Natural killer cell treated with Interleukin-12 subunit alpha and Interleukin-12 subunit beta and Interleukin-15 and Interleukin-18, amount 100 ng/mL, for 72 hours (primary cell): Measurements from ENCODE around the gene NID1. TPM values are rescaled to one million over a fixed set of nuclear protein-coding genes. Genes with fewer than 3 reads are reported as not detected.

Experiments used
- ATAC-seq, 2 donors: fragments of 150-1000 bp; cut with Tn5 transposase in 1 of 2; sonication (Bioruptor Pico), chemical (Tn5 transposase) in 1 of 2; 2 replicates each; pipeline ENCODE4 v1.10.0; 2021
- DNase-seq: peaks from one replicate; pipeline ENCODE4 v3.0.0; 2022; ENCODE audit warnings: low spot score
- H3K27ac Mint-ChIP-seq, 2 donors: 1 replicate in 1 of 2; 2 replicates in 1 of 2; pipeline ENCODE4 v1.8.0; 2022; ENCODE audit warnings: mixed read lengths in 2 of 2, mild to moderate bottlenecking in 1 of 2, moderate library complexity in 1 of 2
- H3K27me3 Mint-ChIP-seq, 2 donors: 1 replicate in 1 of 2; 2 replicates in 1 of 2; pipeline ENCODE4 v1.8.0; 2022; ENCODE audit warnings: mixed read lengths in 2 of 2
- H3K36me3 Mint-ChIP-seq: one replicate; pipeline ENCODE4 v1.8.0; 2022; ENCODE audit warnings: mixed read lengths
- H3K4me1 Mint-ChIP-seq, 2 donors: 1 replicate in 1 of 2; 2 replicates in 1 of 2; pipeline ENCODE4 v1.8.0; 2022; ENCODE audit warnings: low read depth in 2 of 2, mixed read lengths in 2 of 2, mild to moderate bottlenecking in 1 of 2
- H3K4me3 Mint-ChIP-seq: one replicate; pipeline ENCODE4 v1.8.0; 2022; ENCODE audit warnings: mixed read lengths
- H3K9me3 Mint-ChIP-seq: 2 replicates; pipeline ENCODE4 v1.8.0; 2022; ENCODE audit warnings: mixed read lengths
- total RNA-seq, 2 donors: library from RNA; stranded (reverse); gene quantifications; one replicate each; pipeline ENCODE4 v1.2.3, GENCODE V29; 2022

The NID1 gene
- total RNA-seq, 2 donors from 2014 or later = not detected

GRCh38 chr1:236067854-236068454, 3.1 kb upstream of the NID1 start:
- Mint-ChIP-seq H3K36me3 (no peaks in the 10 kb centered on the region), H3K9me3 (no peaks in the 10 kb centered on the region), H3K27me3 (peaks cover 29 to 43% of the 10 kb centered on the region in 2 donors), H3K4me3 (no peak overlapping the region), H3K27ac (no peak overlapping the region), H3K4me1 (peaks cover 14% of the 10 kb centered on the region in 2 donors)
- DNase-seq (no peak), ATAC-seq (no peak)

- peaks cover 32 to 48% of the 10 kb centered on the region in 2 donors for H3K27me3 Mint-ChIP-seq
- no peaks in the 10 kb centered on the region for H3K9me3 Mint-ChIP-seq
- DNase-seq (peak; percentile 70), ATAC-seq (peak; percentile 69 to 78)
- no peaks in the 10 kb centered on the region for H3K36me3 Mint-ChIP-seq
- H3K4me3 Mint-ChIP-seq = peak overlapping the region; percentile 8
- no peak overlapping the region for H3K27ac Mint-ChIP-seq
- peaks cover 14% of the 10 kb centered on the region in 2 donors for H3K4me1 Mint-ChIP-seq
These were observed 2.0 kb upstream of the NID1 start for GRCh38 chr1:236066828-236067386.

- H3K4me3 Mint-ChIP-seq = peak overlapping the region; percentile 20
- H3K9me3 Mint-ChIP-seq = no peaks in the 10 kb centered on the region
- DNase-seq = no peak
- no peak overlapping the region for H3K27ac Mint-ChIP-seq
- peaks cover 14% of the 10 kb centered on the region in 2 donors for H3K4me1 Mint-ChIP-seq
- ATAC-seq = no peak
- H3K36me3 Mint-ChIP-seq = no peaks in the 10 kb centered on the region
- H3K27me3 Mint-ChIP-seq = peaks cover 30 to 51% of the 10 kb centered on the region in 2 donors
These were observed 1.2 kb upstream of the NID1 start for GRCh38 chr1:236066054-236066453.

- Mint-ChIP-seq H3K4me1 (peaks cover 14% of the 10 kb centered on the region in 2 donors), H3K36me3 (no peaks in the 10 kb centered on the region), H3K4me3 (peak overlapping the region; percentile 20), H3K27me3 (peaks cover 30 to 53% of the 10 kb centered on the region in 2 donors), H3K27ac (no peak overlapping the region), H3K9me3 (no peaks in the 10 kb centered on the region)
- no peak for ATAC-seq
- no peak for DNase-seq
These were observed 667 bp upstream of the NID1 start for GRCh38 chr1:236065509-236066005.

GRCh38 chr1:236063919-236064673, 794 bp downstream of the NID1 start:
- ATAC-seq (peak; percentile 15 to 37), DNase-seq (no peak)
- H3K36me3 Mint-ChIP-seq = no peaks in the 10 kb centered on the region
- no peaks in the 10 kb centered on the region for H3K9me3 Mint-ChIP-seq
- peak overlapping the region; percentile 20 for H3K4me3 Mint-ChIP-seq
- no peak overlapping the region for H3K27ac Mint-ChIP-seq
- H3K4me1 Mint-ChIP-seq = peaks cover 14% of the 10 kb centered on the region in 2 donors
- peaks cover 30 to 45% of the 10 kb centered on the region in 2 donors for H3K27me3 Mint-ChIP-seq

GRCh38 chr1:236063551-236063918, 1.4 kb downstream of the NID1 start:
- ATAC-seq = no peak
- Mint-ChIP-seq H3K9me3 (no peaks in the 10 kb centered on the region), H3K27me3 (peaks cover 34 to 45% of the 10 kb centered on the region in 2 donors), H3K36me3 (no peaks in the 10 kb centered on the region), H3K4me3 (peak overlapping the region; percentile 20), H3K27ac (no peak overlapping the region), H3K4me1 (peaks cover 14 to 15% of the 10 kb centered on the region in 2 donors)
- no peak for DNase-seq

GRCh38 chr1:236060286-236060685, 4.6 kb downstream of the NID1 start:
- no peaks in the 10 kb centered on the region for H3K9me3 Mint-ChIP-seq

GRCh38 chr1:236059011-236059410, 5.9 kb downstream of the NID1 start:
- DNase-seq (no peak), ATAC-seq (no peak)
- no peaks in the 10 kb centered on the region for H3K9me3 Mint-ChIP-seq
- peaks cover 19 to 23% of the 10 kb centered on the region in 2 donors for H3K27me3 Mint-ChIP-seq
- H3K4me3 Mint-ChIP-seq = no peak overlapping the region
- H3K27ac Mint-ChIP-seq = no peak overlapping the region
- H3K36me3 Mint-ChIP-seq = no peaks in the 10 kb centered on the region
- peaks cover 3 to 6% of the 10 kb centered on the region in 2 donors for H3K4me1 Mint-ChIP-seq

More at GRCh38 chr1:236060286-236060685, 4.6 kb downstream of the NID1 start:
- ATAC-seq (no peak), DNase-seq (no peak)
- H3K36me3 Mint-ChIP-seq = no peaks in the 10 kb centered on the region
- no peak overlapping the region for H3K27ac Mint-ChIP-seq
- peaks cover 19 to 23% of the 10 kb centered on the region in 2 donors for H3K27me3 Mint-ChIP-seq
- peaks cover 3 to 6% of the 10 kb centered on the region in 2 donors for H3K4me1 Mint-ChIP-seq
- H3K4me3 Mint-ChIP-seq = no peak overlapping the region

- Mint-ChIP-seq H3K27me3 (peaks cover 24% of the 10 kb centered on the region in 2 donors), H3K9me3 (no peaks in the 10 kb centered on the region), H3K27ac (no peak overlapping the region), H3K4me1 (peaks cover 3 to 6% of the 10 kb centered on the region in 2 donors), H3K36me3 (no peaks in the 10 kb centered on the region), H3K4me3 (no peak overlapping the region)
- no peak for ATAC-seq
- DNase-seq = no peak
These were observed 6.6 kb downstream of the NID1 start for GRCh38 chr1:236058141-236058934.

GRCh38 chr1:236057546-236057945, 7.3 kb downstream of the NID1 start:
- H3K27ac Mint-ChIP-seq = no peak overlapping the region
- no peak overlapping the region for H3K4me3 Mint-ChIP-seq
- H3K9me3 Mint-ChIP-seq = no peaks in the 10 kb centered on the region
- H3K36me3 Mint-ChIP-seq = no peaks in the 10 kb centered on the region
- ATAC-seq (no peak), DNase-seq (no peak)
- peaks cover 29 to 32% of the 10 kb centered on the region in 2 donors for H3K27me3 Mint-ChIP-seq
- H3K4me1 Mint-ChIP-seq = peaks cover 3 to 6% of the 10 kb centered on the region in 2 donors

- Mint-ChIP-seq H3K27ac (no peak overlapping the region), H3K9me3 (no peaks in the 10 kb centered on the region), H3K27me3 (peaks cover 19 to 22% of the 10 kb centered on the region in 2 donors), H3K4me3 (no peak overlapping the region), H3K4me1 (no peaks in the 10 kb centered on the region), H3K36me3 (no peaks in the 10 kb centered on the region)
- DNase-seq = no peak
- ATAC-seq = no peak
These were observed 12.5 kb downstream of the NID1 start for GRCh38 chr1:236052232-236052993.

GRCh38 chr1:236051242-236051791, 13.6 kb downstream of the NID1 start:
- ATAC-seq = no peak
- H3K4me3 Mint-ChIP-seq = no peak overlapping the region
- peaks cover 15 to 22% of the 10 kb centered on the region in 2 donors for H3K27me3 Mint-ChIP-seq
- no peaks in the 10 kb centered on the region for H3K4me1 Mint-ChIP-seq
- no peaks in the 10 kb centered on the region for H3K9me3 Mint-ChIP-seq
- H3K36me3 Mint-ChIP-seq = no peaks in the 10 kb centered on the region
- DNase-seq = no peak
- H3K27ac Mint-ChIP-seq = no peak overlapping the region

- Mint-ChIP-seq H3K27me3 (peaks cover 5% of the 10 kb centered on the region in 2 donors), H3K27ac (no peak overlapping the region), H3K4me3 (no peak overlapping the region), H3K9me3 (no peaks in the 10 kb centered on the region), H3K36me3 (no peaks in the 10 kb centered on the region), H3K4me1 (no peaks in the 10 kb centered on the region)
- ATAC-seq (no peak), DNase-seq (no peak)
These were observed 19.1 kb downstream of the NID1 start for GRCh38 chr1:236045771-236046170.
